GM18511 (cell line): ENCODE measurements around the gene CFAP100.

Source experiments
- ATAC-seq: cut with Tn5 transposase; IDR thresholded peaks from one replicate; pipeline ENCODE4 v1.9.1; 2021; ENCODE audit warnings: mild to moderate bottlenecking, moderate library complexity; ENCODE audit not compliant: unreplicated experiment

CFAP100 gene

DNA sequence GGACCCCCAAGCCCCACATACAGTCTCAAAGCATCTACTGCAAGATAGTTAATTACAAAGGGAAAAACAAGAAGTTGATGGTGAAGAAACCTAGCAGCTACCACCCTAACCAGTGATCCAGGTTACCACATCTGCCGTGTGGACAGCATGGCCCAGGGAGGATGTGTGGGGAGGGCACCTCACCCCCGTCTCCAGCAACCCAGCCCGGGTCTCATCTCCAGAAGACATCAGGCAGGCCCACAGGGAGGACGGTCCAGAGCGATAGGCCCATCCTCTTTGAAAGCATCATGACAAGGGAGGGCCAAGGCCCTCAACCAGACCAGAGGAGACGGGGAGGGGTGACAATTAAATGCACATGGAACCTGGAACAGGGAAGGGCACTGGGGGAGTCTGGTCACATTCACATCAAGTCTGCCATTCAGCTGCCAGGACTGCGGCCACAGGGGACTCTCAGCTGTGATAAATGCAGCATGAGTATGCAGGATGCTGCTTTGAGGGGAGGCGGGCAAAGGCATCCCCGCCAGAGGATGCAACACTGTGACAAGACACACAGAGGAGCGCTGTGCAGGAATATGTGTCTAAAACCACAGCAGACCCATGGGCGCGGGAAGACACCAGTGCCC lies 62.2 kb downstream of the CFAP100 start:
- no peak for ATAC-seq

DNA sequence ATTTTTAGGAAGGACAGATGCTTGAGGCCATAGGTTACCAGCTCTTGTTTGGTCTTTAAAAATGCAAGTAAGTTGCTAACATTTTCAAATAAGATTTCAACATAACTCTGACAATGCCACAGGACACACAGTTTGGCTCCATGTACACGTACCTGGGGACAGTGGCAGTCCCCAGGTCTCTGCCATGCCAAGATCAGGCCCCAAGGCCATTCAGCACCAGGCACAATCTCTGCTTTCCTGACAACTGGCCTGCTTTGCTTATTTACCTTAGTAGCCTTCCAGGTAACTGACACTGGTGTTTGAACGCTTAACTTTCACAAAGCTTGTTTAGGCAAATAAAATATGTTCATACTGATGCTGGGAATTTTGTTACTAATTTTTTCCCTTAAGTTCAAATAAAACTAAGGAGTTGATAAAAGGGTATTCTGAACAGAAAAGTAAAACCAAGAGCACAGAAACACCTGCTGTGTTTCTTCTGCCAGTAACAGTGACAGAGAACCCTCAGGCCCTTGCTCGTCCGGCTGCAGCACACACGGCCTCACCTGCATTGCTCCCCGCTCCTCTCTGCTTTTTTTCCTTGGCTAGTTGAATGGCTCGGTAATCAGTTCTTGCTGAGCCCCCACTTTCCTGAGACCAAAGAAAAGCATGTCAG lies 64.5 kb downstream of the CFAP100 start:
- no peak for ATAC-seq

DNA sequence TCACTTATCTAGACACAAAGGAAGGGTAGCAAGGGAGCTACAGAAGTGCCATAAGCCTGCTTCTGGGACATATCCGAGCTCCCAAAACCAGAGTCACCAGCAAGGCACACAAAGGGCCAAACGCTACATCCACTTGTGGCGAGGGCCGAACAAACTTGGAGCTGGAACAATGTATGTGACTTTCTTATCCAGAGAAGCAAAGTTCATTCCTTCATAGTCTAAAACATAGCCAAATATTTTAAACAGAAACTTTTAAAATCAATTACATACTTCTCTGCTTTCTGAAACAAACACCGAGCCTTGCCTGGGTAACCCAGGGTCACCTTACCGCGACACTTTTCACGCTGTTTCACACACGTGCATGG lies 65.0 kb downstream of the CFAP100 start:
- no peak for ATAC-seq

DNA sequence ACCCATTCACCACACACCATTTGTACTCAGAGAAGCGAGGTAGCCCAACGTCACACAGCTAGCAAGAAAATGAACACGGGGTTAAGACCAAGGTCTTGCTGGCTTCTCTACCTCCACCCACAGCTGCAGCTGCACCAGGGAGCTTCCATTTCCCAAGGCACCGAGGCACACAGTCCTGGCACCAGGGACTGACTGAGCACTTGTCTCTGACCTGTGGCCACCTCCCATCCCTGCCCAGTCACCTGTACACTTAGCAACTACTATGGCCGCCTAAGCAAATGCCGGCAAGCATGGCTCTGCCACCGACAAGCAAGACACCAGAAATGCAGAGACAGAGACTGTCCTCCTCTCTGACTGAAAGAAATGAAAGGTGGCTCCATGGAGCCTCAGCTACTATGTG lies 65.7 kb downstream of the CFAP100 start:
- no peak for ATAC-seq

DNA sequence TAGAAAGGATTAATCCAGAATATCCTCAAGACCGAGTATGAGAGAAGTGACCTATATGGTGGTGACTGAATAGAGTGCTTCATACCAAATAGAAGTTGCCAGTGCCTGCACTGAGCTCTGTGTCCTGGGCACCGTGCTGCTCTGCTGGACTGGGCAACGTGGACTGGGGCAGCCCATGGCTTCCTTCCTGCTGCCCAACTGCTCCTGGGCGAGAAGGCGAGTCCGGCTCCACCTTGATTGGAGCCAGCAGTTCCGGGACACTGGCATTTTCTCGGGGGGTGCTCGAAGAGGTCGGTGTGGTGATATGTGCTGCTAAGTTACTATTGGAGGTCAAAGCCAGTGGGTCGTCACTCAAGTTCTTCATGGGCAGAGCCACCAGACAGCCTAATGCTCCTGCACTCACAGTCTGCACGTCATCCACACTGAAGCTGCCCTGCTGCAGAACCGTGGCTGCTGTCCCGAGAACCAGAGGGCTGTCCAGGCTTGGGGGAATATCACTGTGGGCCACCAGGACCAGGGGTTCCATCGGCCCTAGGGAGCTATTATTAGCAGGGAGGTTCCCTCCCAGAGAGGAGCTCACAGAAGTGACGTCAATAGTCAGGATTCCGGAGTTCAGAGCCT lies 66.9 kb downstream of the CFAP100 start:
- no peak for ATAC-seq

DNA sequence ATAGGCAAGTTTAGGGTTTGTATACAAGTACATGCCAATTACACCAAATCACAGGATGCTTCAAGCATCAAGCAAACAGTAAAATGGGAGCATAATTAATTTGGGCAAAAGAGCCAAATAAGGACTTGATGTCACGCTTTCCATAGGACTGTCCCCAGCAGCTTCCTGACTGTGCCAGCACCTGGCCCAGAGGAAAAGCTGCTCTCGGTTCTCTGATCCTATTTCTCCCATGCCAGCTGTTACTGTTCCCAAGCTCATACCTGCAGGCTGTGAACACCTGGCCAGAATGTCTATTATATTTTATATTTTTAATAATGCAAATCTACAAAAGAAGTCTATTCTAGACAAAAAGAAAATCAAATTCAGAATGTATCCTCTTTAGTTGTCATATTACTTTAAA lies 68.8 kb downstream of the CFAP100 start:
- ATAC-seq: no peak

DNA sequence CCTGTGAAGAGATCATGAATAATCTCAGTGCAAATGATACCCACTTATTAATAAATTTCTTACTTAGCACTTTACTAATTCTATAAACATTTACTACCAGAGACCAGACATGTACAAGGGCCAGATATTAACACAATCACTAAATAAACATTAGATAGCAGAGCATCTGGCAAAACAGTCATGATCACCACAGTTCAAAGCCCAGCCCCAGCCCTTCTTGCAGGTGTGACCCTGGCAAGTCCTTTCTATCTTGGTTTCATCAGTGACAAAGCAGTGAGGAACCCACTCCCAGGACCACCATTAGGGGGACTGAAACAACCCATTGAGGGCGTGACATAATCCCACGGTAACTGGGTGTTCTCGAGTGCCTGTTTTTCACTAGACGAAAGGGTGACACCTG lies 69.4 kb downstream of the CFAP100 start:
- no peak for ATAC-seq

DNA sequence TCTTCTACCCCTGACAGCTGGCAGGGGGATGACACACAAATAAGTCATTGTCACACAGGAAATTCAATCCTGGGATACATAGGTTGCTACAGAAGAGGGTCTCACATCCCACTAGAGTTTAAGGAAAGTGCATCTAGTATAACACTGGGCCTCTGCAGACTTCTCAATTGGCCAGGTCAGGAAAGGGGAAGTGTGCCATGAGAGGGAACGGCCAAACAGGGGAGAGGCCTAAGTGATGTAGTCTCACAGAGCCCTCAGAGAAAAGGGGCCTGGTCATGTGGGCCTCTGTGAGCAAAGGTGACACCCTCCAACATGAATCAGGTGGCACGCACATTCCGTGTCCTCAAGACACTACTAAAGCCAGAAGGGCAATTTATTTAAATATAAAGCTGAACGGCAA lies 69.8 kb downstream of the CFAP100 start:
- ATAC-seq: no peak

DNA sequence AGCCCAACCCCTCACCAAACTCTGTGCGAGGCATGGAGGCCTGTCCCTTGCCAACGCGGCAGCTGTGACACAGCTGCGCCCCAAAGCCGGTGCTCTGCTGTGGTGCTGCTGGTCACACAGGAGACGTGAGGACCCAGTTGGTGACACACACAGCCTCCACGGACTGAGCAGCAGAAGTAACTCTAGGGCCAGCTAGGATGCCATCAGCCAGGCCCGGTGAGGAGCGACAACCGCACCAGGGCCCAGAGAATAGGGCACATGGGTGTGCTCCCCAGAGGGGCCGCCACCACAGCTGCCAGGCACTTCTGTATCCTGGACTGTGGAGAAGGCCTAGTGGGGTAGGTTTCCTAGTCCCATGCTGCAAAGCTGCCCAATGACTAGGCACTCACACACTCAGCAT lies 70.3 kb downstream of the CFAP100 start:
- no peak for ATAC-seq

DNA sequence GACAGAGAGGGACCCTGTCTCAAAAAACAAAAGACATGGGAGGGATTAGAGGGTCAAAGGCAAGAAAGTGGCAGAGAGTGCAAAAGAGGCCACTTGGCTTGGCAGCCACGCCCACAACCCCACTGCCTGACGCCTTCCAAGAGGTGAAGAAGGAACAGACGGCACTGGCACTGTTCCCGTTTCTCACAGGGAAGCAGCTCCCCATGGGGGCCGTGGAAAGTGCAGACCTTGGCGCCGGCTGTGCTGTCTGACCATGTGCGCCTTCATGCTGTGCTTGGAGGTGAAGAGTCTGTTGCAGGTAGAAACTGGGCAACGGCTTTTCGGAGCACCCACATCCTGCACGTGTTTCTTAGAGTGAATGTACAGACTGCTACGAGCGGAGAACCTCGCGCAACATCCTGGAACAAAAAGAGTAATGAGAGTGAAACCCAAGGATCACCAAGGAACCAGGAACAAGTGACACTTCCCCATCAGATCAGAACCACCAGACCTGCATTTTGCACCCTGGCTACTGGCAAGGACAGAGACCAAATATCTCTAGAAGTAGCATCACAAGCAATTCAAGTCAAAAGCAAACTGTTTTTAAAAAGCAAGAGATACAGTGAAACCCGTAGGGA lies 71.3 kb downstream of the CFAP100 start:
- no peak for ATAC-seq

DNA sequence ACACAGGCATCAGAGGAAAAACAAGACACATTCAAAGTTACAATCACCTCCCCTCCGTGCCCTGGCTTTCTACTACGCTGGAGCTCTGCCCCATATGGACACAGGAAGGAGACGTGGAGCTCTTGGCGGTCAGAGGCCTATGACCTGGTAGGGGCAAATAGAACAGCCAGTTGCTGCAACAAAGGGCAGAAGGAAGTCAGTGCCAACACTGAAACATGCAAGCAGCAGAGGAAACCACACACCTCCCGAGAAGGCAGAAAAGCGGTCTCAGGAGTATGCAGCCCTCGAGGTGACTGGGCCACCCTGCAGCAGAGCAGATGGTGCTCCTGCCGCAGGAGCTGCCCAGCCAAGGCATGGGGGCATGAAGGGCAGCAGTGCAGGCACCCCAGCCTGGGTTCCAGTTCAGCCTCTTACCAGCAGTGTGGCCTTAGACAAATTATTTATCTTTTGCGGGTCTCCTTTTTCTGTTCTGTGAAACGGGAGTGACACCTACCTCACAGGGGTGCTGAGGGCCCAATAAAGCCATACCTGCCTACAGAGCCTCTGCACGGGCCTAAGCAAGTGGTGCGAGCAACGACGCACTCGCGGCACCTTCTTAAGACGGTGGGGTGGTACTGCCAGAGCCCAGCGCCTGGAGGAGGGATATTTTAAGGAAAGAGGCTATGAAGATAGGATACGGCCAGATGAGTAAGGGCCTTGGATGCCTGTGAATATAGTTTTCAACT lies 72.3 kb downstream of the CFAP100 start:
- no peak for ATAC-seq

DNA sequence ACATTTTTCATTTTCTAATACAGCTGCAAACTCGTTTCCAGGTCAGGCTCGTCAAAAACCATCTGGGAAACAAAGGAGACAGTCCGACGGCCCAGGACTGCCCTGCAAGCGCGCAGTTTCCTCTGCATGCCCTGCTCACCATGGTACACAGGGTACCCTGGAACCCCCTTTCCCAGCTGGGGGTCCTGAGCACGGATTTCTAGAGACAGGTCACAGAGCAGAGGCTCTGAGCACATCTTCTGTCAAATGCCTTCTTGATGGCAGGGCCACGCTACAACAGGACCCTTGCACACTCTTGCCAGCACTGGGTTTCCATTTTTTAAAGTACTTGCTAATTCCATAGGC lies 72.9 kb downstream of the CFAP100 start:
- no peak for ATAC-seq

DNA sequence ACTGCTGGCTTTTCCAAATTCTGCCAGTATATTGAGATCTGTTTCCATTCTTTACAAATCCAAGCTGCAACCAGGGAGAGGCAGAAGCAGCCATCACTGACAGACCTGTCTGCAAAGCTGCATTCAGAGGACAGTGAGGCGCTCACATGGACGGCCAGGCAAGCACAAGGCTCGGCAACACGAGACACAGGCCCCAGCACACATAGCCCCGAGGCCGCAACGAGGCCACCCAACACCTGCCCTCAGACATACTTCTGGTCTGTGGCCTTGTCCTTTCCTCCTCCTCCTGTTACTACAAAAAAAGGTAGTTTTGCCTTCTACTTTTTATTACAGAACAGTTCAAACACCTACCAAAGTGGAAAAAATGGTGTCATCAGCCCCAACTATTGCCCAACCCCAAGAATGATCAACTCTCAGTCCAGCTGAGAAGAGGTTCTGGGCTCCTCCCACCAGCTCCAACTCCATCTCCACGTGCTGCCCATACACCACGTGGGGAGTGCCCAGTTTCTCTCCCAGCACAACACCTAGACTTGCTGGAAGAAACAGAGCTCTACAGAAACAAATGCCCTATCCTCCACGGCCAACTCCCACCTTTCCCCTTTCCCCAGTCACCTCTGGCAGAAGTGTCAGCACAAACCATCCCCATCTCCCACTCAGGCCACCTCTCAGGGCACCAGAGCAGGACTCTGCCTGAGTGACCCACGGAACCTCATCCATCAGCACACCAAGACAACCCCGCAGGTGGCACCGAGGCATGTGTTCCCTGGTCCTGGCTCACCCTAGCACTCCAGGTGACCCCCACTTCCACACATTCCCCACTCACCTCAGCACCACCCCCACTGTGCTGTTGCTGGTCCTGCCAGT lies 73.6 kb downstream of the CFAP100 start:
- no peak for ATAC-seq

DNA sequence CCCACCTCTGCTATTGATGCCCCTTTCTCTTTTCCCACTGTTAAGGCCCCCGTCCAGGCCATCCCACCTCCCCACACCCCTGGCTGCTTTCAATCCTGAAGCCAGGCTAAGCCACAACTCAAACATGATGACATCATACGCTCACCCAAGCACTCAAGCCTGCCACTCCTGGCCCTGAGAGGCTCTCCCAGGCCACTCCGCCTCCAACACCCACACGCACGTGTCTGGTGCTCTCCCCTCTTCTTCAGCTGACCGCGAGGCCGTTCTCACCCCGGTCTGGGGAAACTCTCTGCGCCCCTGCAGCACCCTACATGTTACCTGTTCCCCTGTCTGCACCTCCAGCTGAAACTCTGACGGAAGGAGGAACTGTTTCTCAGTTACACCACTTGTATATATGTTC lies 74.8 kb downstream of the CFAP100 start:
- ATAC-seq: no peak

DNA sequence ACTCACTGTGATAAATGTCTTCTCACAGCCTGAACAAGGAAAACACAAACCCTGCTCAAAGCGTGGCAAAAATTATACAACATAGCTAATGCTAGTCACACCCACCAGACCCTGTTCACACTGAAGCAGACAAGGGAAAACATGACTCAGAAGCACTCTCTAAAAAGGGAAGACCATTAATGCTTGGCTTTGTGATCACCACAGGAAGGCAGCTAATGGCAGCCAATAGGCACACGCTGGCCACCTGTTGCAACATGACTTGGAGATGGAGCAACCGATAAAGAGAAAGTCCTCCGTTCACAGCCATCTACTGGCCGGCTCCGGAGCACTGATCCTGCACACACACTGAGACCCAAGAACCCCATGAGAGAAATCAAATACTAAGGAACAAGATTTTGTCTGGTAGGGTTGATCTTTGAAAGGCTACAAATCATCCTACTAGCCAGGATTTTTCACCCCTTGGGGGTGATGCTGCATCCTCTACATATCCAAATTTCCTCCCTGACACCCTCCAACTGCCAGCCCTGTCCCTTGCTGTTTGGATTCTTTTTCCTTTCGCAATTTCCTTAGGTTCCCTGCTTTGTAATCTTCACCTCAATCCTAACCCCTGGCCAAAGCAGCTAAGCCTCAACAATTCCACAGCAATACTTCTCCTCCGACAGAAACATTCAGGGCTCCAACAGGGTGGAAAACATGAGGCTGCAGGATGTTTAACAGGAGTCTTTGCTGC lies 77.7 kb downstream of the CFAP100 start:
- no peak for ATAC-seq

DNA sequence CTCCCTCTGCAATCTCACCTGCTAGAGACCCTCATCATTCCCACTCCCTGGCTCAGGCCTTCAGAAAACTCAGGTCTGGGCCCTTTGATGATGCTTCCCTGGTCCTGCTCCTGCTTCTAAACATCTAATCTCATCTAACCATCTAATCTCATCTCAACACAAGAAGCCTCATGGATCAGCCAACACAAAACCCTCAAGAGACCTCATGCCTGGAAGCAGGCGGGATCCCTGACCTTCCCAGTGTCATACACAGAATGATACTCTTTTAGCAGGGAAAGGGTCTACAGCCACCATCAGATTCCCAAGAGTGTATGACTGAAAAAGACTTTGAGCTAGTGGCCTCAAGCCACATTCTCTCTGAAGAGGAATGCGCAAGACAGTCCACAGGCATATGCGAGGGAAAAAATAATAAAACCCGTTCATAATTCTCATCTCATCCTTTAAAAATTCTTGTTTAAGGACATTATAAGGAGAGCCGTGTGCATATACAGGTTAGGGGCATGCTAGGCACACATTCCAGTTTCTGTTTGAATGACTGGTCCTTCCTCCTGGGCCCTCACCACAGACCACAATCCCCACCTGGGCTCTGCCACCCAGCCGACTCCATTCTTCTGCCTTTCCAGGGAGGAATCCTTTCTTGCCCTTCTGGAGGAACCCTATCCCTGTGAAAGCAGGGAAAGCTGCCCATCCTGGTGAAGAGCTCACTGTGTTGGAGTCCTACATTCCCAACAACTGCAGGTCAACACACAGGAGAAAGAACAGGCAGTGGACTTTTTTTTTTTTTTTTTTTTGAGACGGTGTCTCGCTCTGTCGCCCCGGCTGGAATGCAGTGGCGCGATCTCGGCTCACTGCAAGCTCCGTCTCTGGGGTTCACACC lies 78.8 kb downstream of the CFAP100 start:
- no peak for ATAC-seq

DNA sequence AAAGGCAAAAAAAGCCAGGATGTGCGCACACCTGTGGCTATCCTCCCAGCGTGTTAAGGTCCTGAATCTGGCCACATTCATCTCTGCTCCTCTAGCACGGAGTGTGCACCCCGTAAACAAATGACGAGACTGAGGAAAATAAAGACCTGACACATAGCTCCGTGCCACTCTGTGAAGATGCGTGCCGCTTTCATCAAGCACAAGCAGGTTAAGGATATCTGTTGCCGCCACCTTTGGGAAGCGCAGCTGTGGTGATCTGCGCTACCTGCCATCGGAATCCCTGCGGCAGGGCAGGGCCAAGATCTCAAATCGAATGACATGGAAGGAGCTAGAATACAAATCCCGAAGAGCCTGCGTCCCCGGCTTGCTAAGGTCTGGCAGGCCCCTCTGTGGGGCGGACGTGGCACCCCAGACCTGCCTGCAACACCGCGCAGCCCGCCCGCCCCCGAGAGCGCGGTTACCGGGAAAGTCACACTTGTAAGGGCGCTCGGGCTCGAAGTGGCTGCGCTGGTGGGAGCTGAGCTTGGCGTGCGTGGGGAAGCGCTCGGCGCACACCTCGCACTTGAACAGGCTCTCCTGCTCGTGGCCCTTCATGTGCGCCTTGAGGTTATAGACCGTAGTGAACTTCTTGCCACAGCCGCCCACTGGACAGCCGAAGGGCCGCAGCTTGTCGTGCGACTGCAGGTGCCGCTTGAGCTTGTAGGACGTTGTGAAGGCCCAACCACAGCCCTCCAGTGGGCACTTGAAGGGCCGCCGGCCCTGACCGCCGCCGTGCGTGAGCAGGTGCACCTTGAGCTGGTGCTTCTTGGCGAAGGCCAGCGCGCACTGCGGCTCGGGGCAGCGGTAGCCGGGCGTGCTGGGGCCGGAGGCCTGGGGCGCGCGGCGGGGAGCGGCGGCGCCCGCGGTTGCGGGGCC lies 80.0 kb downstream of the CFAP100 start:
- ATAC-seq: peak; percentile 35
